Stomach (tissue), 9 donors: Measurements from ENCODE around the gene TUBGCP5. TPM values are rescaled to one million over a fixed set of nuclear protein-coding genes. Genes with fewer than 3 reads are reported as not detected.
A peak's percentile ranks its signal among the peaks of the same experiment; 100 is the strongest.

ENCODE experiments used
- DNase-seq, 2 donors: peaks; one replicate each; pipeline versions ENCODE4 v3.0.0 to v3.0.0-alpha.2; 2013 to 2019
- H3K27ac ChIP-seq, 5 donors: fragments of 200-600 bp in 4 of 5; sonication (generic) in 4 of 5; one replicate each; pipeline ENCODE4 v1.5.1; 2013 to 2019; ENCODE audit warnings: mild to moderate bottlenecking in 1 of 5, moderate library complexity in 1 of 5
- H3K27me3 ChIP-seq, 3 donors: fragments of 200-600 bp; sonication (generic); one replicate each; pipeline ENCODE4 v1.5.1; 2017 to 2019; ENCODE audit warnings: mixed run types in 1 of 3
- H3K36me3 ChIP-seq, 4 donors: fragments of 200-600 bp; sonication (generic); 1 replicate in 3 of 4; 2 replicates in 1 of 4; pipeline ENCODE4 v1.5.1; 2016 to 2019
- H3K4me1 ChIP-seq, 4 donors: fragments of 200-600 bp; sonication (generic); one replicate each; pipeline ENCODE4 v1.5.1; 2016 to 2019
- H3K4me3 ChIP-seq, 4 donors: fragments of 200-600 bp; sonication (generic) in 3 of 4; one replicate each; pipeline ENCODE4 v1.5.1; 2016 to 2019; ENCODE audit warnings: mild to moderate bottlenecking in 1 of 4
- H3K9me3 ChIP-seq, 4 donors: fragments of 200-600 bp; sonication (generic); one replicate each; pipeline ENCODE4 v1.5.1; 2016 to 2019
- CTCF ChIP-seq, 7 experiments: fragments of 450-650 bp in 4 of 7; fragments of 200-600 bp in 3 of 7; sonication (generic) in 3 of 7; IDR thresholded peaks; one replicate each; pipeline ENCODE4 v1.5.1; 2016 to 2019; ENCODE audit warnings: antibody characterized with exemption in 7 of 7, control low read depth in 2 of 7, mild to moderate bottlenecking in 1 of 7
- EP300 ChIP-seq: sonication (generic); formaldehyde crosslinking; IDR thresholded peaks from one replicate; pipeline ENCODE4 v1.6.1; 2017; ENCODE audit warnings: antibody characterized with exemption
- POLR2A ChIP-seq, 4 donors: fragments of 450-650 bp; IDR thresholded peaks; one replicate each; pipeline ENCODE4 v1.6.1; 2016; ENCODE audit warnings: antibody characterized with exemption in 4 of 4, control low read depth in 2 of 4, mild to moderate bottlenecking in 1 of 4, moderate library complexity in 1 of 4
- POLR2AphosphoS5 ChIP-seq, 3 donors: sonication (generic); formaldehyde crosslinking; IDR thresholded peaks; one replicate each; pipeline ENCODE4 v1.6.1; 2016; ENCODE audit warnings: antibody characterized with exemption in 3 of 3
- WGBS, 5 donors: extraction: QIAGEN DNeasy Blood & Tissue Kit in 3 of 5; methylation state at CpG; one replicate each; pipeline versions ENCODE4 v1.1.5 to v1.1.7; 2013 to 2018; 5-methylcytosine and 5-hydroxymethylcytosine counted together
- intact Hi-C: fragments of 100-400 bp; cut with DNase I; formaldehyde crosslinking; loops from one replicate; pipeline ENCODE4 v1.15.1; 2023; ENCODE audit warnings: low total_unique reads
- polyA plus RNA-seq, 3 donors: library from polyadenylated mRNA; stranded (reverse); fragments of 200-250 nt; gene quantifications; one replicate each; pipeline ENCODE4 v1.2.3, GENCODE V29; 2013
- total RNA-seq, 5 donors: library from RNA; depleted of rRNA; stranded (reverse); fragments of >200 nt; gene quantifications; one replicate each; pipeline versions ENCODE4 v1.1.0 to v1.2.3, GENCODE V29; 2014 to 2016
- donor health status: healthy with polysubstance abuse.
- donor health status: Bipolar disorder and iron deficiency.
- donor health status: healthy.

Gene TUBGCP5
- total and polyA plus RNA-seq, 8 donors, result 4.1 to 44.2 (median 9.9) TPM

- TF ChIP-seq EP300, result no peak
- TF ChIP-seq CTCF (IDR thresholded peaks at IDR 0.05), result no peak
- no peak for TF ChIP-seq POLR2A (IDR thresholded peaks at IDR 0.05)
- no peak for TF ChIP-seq POLR2AphosphoS5 (IDR thresholded peaks at IDR 0.05)
- peaks cover 34 to 87% (median 60%) of the 10 kb centered on the region in 4 donors for H3K4me1 ChIP-seq
- H3K9me3 ChIP-seq, result no peaks in the 10 kb centered on the region
- 86 to 95% (median 92%) methylated on average over 8 of the region's 8 CpGs for WGBS, 5 donors
- DNase-seq, result no peak
- peak overlapping the region in 2 of 5 donors; percentile 59 to 83 for H3K27ac ChIP-seq
- peaks cover 0 to 5% (median 0%) of the 10 kb centered on the region in 4 donors for H3K36me3 ChIP-seq
- H3K27me3 ChIP-seq, result no peaks in the 10 kb centered on the region
- H3K4me3 ChIP-seq, result no peak overlapping the region
- intact Hi-C loops, result no loop called here
Observed at GRCh38 chr15:22960556-22960955, 78.8 kb downstream of the TUBGCP5 start.

- no peak for DNase-seq
- TF ChIP-seq EP300 (no peak), POLR2A (IDR thresholded peaks at IDR 0.05) (no peak), CTCF (IDR thresholded peaks at IDR 0.05) (no peak), POLR2AphosphoS5 (IDR thresholded peaks at IDR 0.05) (no peak)
- 91 to 98% (median 93%) methylated on average over 10 to 11 of the region's 11 CpGs for WGBS, 5 donors
- intact Hi-C loops, result no loop called here
- Histone ChIP-seq H3K4me3 (no peak overlapping the region), H3K9me3 (no peaks in the 10 kb centered on the region), H3K36me3 (peaks cover 0 to 1% (median 0%) of the 10 kb centered on the region in 4 donors), H3K4me1 (peaks cover 38 to 87% (median 63%) of the 10 kb centered on the region in 4 donors), H3K27ac (peak overlapping the region in 1 of 5 donors; percentile 59), H3K27me3 (no peaks in the 10 kb centered on the region)
Observed at GRCh38 chr15:22960126-22960525, 79.2 kb downstream of the TUBGCP5 start.

- 87 to 94% (median 92%) methylated on average over 10 to 33 of the region's 33 CpGs for WGBS, 5 donors
- peaks cover 40 to 86% (median 64%) of the 10 kb centered on the region in 4 donors for H3K4me1 ChIP-seq
- no peak for TF ChIP-seq EP300
- TF ChIP-seq POLR2AphosphoS5 (IDR thresholded peaks at IDR 0.05), result no peak
- TF ChIP-seq POLR2A (IDR thresholded peaks at IDR 0.05), result no peak
- TF ChIP-seq CTCF (IDR thresholded peaks at IDR 0.05), result no peak
Observed at GRCh38 chr15:22959321-22960101, 79.9 kb downstream of the TUBGCP5 start.

GRCh38 chr15:22958487-22959280 is 80.7 kb downstream of the TUBGCP5 start:
- 82 to 88% (median 86%) methylated on average over 15 to 16 of the region's 16 CpGs for WGBS, 5 donors
- no peak overlapping the region for H3K27ac ChIP-seq
- no peak for TF ChIP-seq CTCF (IDR thresholded peaks at IDR 0.05)
- no peak for TF ChIP-seq POLR2A (IDR thresholded peaks at IDR 0.05)
- TF ChIP-seq POLR2AphosphoS5 (IDR thresholded peaks at IDR 0.05), result no peak
- no peak overlapping the region for H3K4me3 ChIP-seq
- no peaks in the 10 kb centered on the region for H3K27me3 ChIP-seq
- H3K9me3 ChIP-seq, result no peaks in the 10 kb centered on the region
- H3K36me3 ChIP-seq, result no peaks in the 10 kb centered on the region
- DNase-seq, result no peak
- peaks cover 35 to 86% (median 58%) of the 10 kb centered on the region in 4 donors for H3K4me1 ChIP-seq
- intact Hi-C loops, result no loop called here

More at GRCh38 chr15:22959321-22960101, 79.9 kb downstream of the TUBGCP5 start:
- no peak for DNase-seq
- Histone ChIP-seq H3K27me3 (no peaks in the 10 kb centered on the region), H3K27ac (peak overlapping the region in 1 of 5 donors; percentile 59), H3K9me3 (no peaks in the 10 kb centered on the region), H3K36me3 (no peaks in the 10 kb centered on the region), H3K4me3 (no peak overlapping the region)
- intact Hi-C loops, result no loop called here
